Ovary (tissue), 3 donors: ENCODE measurements around the gene DOCK8.

Experiments used
- CTCF ChIP-seq, 3 donors: fragments of 450-650 bp in 2 of 3; fragments of 200-600 bp in 1 of 3; IDR thresholded peaks; one replicate each; pipeline versions ENCODE4 v1.5.1 to v1.8.0; 2016 to 2022; ENCODE audit warnings: antibody characterized with exemption in 3 of 3, mild to moderate bottlenecking in 1 of 3
- POLR2A ChIP-seq: fragments of 450-650 bp; IDR thresholded peaks from one replicate; pipeline ENCODE4 v1.6.1; 2017; ENCODE audit warnings: antibody characterized with exemption, mild to moderate bottlenecking, moderate library complexity
- donor health status: DM: no; HTN: no; CAD: no.

- TF ChIP-seq POLR2A (no peak), CTCF (IDR thresholded peaks at IDR 0.05) (no peak)
Measured at GRCh38 chr9:224026-224425, 9.4 kb downstream of the DOCK8 start.
